Esophagus squamous epithelium (tissue), 5 donors: ENCODE results near the gene INKA1. TPM values are rescaled to one million over a fixed set of nuclear protein-coding genes. Genes with fewer than 3 reads are reported as not detected.

ENCODE experiments used
- DNase-seq: peaks from one replicate; lab custom pipeline; 2025; lab: John Stamatoyannopoulos, UW
- H3K27ac ChIP-seq, 4 donors: fragments of 200-600 bp; sonication (generic); one replicate each; pipeline ENCODE4 v1.5.1; 2016 to 2019; ENCODE audit warnings: mild to moderate bottlenecking in 1 of 4
- H3K27me3 ChIP-seq, 4 donors: fragments of 200-600 bp; sonication (generic); 1 replicate in 3 of 4; 2 replicates in 1 of 4; pipeline versions ENCODE4 v1.5.1 to v1.6.0; 2017 to 2021; ENCODE audit warnings: antibody characterized with exemption in 1 of 4
- H3K36me3 ChIP-seq, 3 donors: fragments of 200-600 bp; sonication (generic); one replicate each; pipeline ENCODE4 v1.5.1; 2016 to 2019
- H3K4me1 ChIP-seq, 3 donors: fragments of 200-600 bp; sonication (generic); one replicate each; pipeline ENCODE4 v1.5.1; 2017 to 2019
- H3K4me3 ChIP-seq, 4 donors: fragments of 200-600 bp; sonication (generic); 1 replicate in 3 of 4; 2 replicates in 1 of 4; pipeline ENCODE4 v1.5.1; 2016 to 2019; ENCODE audit warnings: mild to moderate bottlenecking in 2 of 4, moderate library complexity in 1 of 4
- H3K9me3 ChIP-seq, 3 donors: fragments of 200-600 bp; sonication (generic); one replicate each; pipeline ENCODE4 v1.5.1; 2016 to 2019
- POLR2A ChIP-seq, 4 donors: fragments of 450-650 bp; IDR thresholded peaks; one replicate each; pipeline ENCODE4 v1.6.1; 2017; ENCODE audit warnings: antibody characterized with exemption in 4 of 4, mild to moderate bottlenecking in 4 of 4, moderate library complexity in 3 of 4
- WGBS, 2 donors: methylation state at CpG; one replicate each; pipeline ENCODE4 v1.1.5; 2018; 5-methylcytosine and 5-hydroxymethylcytosine counted together
- intact Hi-C: fragments of 100-400 bp; cut with DNase I; formaldehyde crosslinking; loops from one replicate; pipeline ENCODE4 v1.15.0; 2022
- total RNA-seq, 4 donors: library from RNA; depleted of rRNA; stranded (reverse); fragments of >200 nt; gene quantifications; one replicate each; pipeline ENCODE4 v1.1.0, GENCODE V29; 2016
- TF ChIP-seq, protein P1 (sequence below), 6 experiments: fragments of 450-650 bp in 4 of 6; fragments of 200-600 bp in 2 of 6; sonication (generic) in 2 of 6; IDR thresholded peaks; one replicate each; pipeline ENCODE4 v1.5.1; 2016 to 2019; ENCODE audit warnings: antibody characterized with exemption in 6 of 6, mild to moderate bottlenecking in 4 of 6, moderate library complexity in 4 of 6
- donor health status: DM: yes; HTN: yes; CAD: no.

INKA1 gene
- total RNA-seq, 4 donors from 2014 or later = 15.2 to 23.3 (median 19.9) TPM

DNA sequence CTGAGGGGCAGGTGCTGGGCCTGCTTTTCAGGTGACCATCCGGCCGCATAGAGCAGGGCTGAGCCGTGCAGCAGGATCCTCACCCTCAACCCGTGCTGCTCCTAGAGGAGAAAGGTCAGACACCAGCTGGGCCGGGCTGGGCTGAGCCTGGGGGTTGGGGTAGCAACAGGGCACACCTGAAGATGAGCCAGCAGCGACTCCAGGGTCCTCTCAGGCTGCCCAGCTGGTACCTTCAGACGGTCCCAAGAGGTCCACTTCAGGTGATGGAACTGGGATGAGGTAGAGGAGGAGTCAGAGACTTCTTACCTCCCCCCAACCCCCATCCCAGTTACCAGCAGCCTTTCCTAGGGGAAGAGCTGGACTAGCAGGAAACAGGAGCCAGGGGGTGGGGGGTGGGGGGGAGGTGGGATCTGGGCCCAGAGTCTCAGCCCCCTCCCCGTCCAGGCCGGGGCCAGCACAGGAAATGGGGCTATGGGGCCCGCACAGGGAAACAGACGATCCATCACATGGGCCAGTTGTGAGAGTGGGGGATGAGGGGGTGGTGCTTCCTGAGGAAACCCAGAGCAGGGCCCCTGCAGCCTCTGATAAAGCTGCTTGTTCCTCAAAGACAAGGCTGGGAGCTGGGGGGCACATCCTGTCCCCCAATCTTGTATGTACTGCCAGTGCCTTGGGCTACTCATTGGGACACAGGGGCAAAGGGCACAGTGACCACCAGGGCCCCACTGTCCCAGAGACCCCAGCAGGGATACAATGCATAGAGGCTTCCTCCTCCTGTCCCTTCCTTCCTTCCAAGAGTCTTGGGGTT is 3.0 kb downstream of the INKA1 start:
- TF ChIP-seq, protein P1, sequence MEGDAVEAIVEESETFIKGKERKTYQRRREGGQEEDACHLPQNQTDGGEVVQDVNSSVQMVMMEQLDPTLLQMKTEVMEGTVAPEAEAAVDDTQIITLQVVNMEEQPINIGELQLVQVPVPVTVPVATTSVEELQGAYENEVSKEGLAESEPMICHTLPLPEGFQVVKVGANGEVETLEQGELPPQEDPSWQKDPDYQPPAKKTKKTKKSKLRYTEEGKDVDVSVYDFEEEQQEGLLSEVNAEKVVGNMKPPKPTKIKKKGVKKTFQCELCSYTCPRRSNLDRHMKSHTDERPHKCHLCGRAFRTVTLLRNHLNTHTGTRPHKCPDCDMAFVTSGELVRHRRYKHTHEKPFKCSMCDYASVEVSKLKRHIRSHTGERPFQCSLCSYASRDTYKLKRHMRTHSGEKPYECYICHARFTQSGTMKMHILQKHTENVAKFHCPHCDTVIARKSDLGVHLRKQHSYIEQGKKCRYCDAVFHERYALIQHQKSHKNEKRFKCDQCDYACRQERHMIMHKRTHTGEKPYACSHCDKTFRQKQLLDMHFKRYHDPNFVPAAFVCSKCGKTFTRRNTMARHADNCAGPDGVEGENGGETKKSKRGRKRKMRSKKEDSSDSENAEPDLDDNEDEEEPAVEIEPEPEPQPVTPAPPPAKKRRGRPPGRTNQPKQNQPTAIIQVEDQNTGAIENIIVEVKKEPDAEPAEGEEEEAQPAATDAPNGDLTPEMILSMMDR (IDR thresholded peaks at IDR 0.05) = no peak
- no peak for TF ChIP-seq POLR2A (IDR thresholded peaks at IDR 0.05)
- Histone ChIP-seq H3K9me3 (no peaks in the 10 kb centered on the region), H3K36me3 (peaks cover 6 to 36% (median 16%) of the 10 kb centered on the region in 3 donors), H3K4me3 (peak overlapping the region in 2 of 4 donors; percentile 87 to 93), H3K4me1 (peaks cover 44 to 69% (median 51%) of the 10 kb centered on the region in 3 donors), H3K27ac (peak overlapping the region; percentile 96 to 98 (median 97)), H3K27me3 (peaks cover 0 to 2% (median 0%) of the 10 kb centered on the region in 4 donors)
- WGBS, 2 donors = 11 to 40% methylated on average over 4 of the region's 11 CpGs
- no peak for DNase-seq
- intact Hi-C loops = no loop called here

DNA sequence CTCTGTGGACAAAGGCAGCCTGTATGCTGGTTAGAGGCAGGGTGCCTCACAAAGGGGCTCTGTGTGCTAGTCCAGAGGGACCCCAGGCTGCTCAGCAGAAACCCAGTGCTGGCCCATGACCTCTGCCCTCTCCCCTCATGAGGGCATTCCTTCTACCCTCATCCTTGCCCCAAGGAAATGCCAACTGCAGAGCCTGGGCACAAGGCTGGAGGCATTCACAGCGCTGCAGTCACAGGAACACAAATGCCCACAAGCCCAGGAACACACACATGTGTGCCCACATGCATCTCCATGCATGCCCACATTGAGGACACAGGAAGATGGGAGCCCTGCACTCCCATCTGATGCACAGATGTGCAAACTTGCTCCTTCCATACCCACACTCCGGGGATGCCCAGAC is 3.8 kb downstream of the INKA1 start:
- no peak overlapping the region for H3K4me3 ChIP-seq
- TF ChIP-seq, protein P1 (IDR thresholded peaks at IDR 0.05) = no peak
- no peak for TF ChIP-seq POLR2A (IDR thresholded peaks at IDR 0.05)
- intact Hi-C loops = no loop called here
- H3K9me3 ChIP-seq = no peaks in the 10 kb centered on the region
- 71 to 73% methylated on average over 2 of the region's 2 CpGs for WGBS, 2 donors
- peaks cover 42 to 75% (median 51%) of the 10 kb centered on the region in 3 donors for H3K4me1 ChIP-seq
- no peaks in the 10 kb centered on the region for H3K27me3 ChIP-seq
- H3K27ac ChIP-seq = peak overlapping the region; percentile 96 to 98 (median 97)
- no peak for DNase-seq
- H3K36me3 ChIP-seq = peaks cover 14 to 44% (median 18%) of the 10 kb centered on the region in 3 donors

DNA sequence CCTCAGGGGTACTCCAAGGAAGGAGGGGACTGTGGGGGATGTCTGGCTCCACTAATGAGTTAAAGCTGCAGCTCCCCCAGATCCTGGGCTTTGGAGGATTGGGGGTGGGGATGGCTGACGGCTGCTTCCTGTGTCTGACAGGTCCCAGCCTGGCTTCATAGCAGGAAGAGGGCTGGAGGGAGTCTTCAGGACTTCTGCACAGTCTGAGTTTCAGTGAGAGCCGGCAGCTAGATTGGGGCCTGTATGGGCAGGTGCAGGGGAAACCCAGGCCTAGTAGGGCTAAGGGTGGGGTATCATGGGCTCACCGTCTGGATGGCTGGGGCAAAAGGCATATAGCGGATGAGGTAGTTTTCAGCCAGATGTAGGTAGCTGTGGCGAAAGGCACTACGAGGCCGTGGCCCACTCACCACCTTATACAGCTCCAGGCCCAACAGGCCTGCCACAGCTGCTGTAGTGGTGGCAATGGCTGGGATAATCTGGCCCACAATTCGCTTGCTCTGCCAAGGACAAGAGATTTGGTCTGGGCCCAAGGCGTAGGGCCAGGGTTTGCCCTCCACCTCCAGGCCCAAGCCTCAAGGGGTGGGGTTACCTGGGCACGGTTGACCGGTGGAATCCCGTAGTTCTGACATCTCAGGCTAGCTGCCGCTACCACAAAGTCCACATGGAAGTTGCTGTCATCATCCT is 4.5 kb downstream of the INKA1 start:
- no peak for DNase-seq
- H3K27me3 ChIP-seq = no peaks in the 10 kb centered on the region
- intact Hi-C loops = no loop called here
- H3K27ac ChIP-seq = peak overlapping the region; percentile 7 to 98 (median 38)
- no peak for TF ChIP-seq POLR2A (IDR thresholded peaks at IDR 0.05)
- TF ChIP-seq, protein P1 (IDR thresholded peaks at IDR 0.05) = no peak
- H3K9me3 ChIP-seq = no peaks in the 10 kb centered on the region
- peaks cover 44 to 75% (median 52%) of the 10 kb centered on the region in 3 donors for H3K4me1 ChIP-seq
- 29 to 54% methylated on average over 3 to 10 of the region's 13 CpGs for WGBS, 2 donors
- H3K4me3 ChIP-seq = no peak overlapping the region
- peaks cover 15 to 51% (median 18%) of the 10 kb centered on the region in 3 donors for H3K36me3 ChIP-seq

DNA sequence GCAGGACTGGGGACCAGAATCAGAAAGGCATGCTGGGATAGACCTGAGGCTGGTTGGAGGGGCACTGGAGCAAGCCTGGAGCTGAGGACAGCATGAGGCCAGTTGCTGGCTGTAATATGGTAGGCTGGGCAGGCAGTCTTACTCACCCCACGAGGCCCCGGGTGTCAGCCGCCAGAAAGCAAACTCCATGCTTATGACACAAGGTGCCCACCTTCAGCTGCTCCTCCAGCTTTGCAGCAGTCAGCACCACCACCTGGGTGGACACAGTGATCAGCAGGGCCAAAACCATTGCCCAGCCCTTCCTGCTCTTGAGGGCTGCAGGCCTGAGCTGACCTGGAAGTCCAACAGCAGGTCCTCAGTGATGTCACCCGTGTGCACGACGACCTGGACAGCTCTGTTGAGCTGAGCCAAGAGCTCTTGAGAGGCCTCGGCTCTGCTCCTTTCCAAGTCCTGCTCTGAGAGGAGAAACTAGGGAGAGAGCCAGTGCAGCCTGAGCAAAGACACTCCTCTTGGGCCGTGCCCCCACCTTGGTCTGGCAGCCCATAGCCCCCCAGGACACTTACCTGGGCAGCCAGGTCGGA is 9.9 kb downstream of the INKA1 start:
- H3K4me3 ChIP-seq = peak overlapping the region; percentile 24 to 65 (median 53)
- intact Hi-C loops = no loop called here
- peaks cover 18 to 47% (median 19%) of the 10 kb centered on the region in 3 donors for H3K4me1 ChIP-seq
- WGBS, 2 donors = 43 to 57% methylated on average over 3 to 5 of the region's 9 CpGs
- H3K27ac ChIP-seq = peak overlapping the region; percentile 76 to 88 (median 84)
- peaks cover 15 to 46% (median 18%) of the 10 kb centered on the region in 3 donors for H3K36me3 ChIP-seq
- TF ChIP-seq, protein P1 (IDR thresholded peaks at IDR 0.05) = no peak
- TF ChIP-seq POLR2A (IDR thresholded peaks at IDR 0.05) = no peak
- DNase-seq = no peak
- H3K27me3 ChIP-seq = no peaks in the 10 kb centered on the region
- H3K9me3 ChIP-seq = no peaks in the 10 kb centered on the region
